Neural progenitor cell (in vitro differentiated cells): Measurements from ENCODE around the gene RNF133.

ENCODE experiments used
- CTCF ChIP-seq: fragments of 200-600 bp; sonication (generic); IDR thresholded peaks from 2 replicates; pipeline ENCODE4 v1.5.1; 2017; ENCODE audit warnings: antibody characterized with exemption, mild to moderate bottlenecking
- EZH2 ChIP-seq: fragments of 200-600 bp; sonication (generic); IDR thresholded peaks from 2 replicates; pipeline ENCODE4 v1.6.1; 2017; ENCODE audit warnings: antibody characterized with exemption, mild to moderate bottlenecking, moderate library complexity
- EZH2phosphoT487 ChIP-seq: fragments of 200-600 bp; sonication (generic); IDR thresholded peaks from 2 replicates; pipeline ENCODE4 v1.6.1; 2017; ENCODE audit warnings: antibody characterized with exemption

DNA sequence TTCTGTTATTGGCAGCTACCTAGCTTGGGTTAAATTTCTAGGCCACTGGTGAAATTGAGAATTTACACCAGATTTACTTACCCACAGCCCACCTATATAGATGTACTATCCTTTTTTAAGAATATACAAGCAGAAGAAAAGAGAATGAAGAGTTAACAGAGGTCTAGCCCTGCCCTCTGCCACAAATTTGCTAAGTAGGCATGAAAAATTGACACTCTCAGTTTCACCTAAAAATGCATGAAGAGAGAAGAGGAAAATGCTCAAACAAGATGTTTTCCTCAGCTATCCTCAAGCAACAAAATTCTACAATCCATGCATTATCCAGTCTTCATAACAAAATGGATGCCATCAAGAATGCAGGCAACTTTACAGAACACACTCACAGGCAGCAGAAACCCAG lies 28.4 kb upstream of the RNF133 start:
- TF ChIP-seq EZH2phosphoT487: no peak
- no peak for TF ChIP-seq CTCF
- TF ChIP-seq EZH2: no peak
